Measurements from ENCODE around the gene PDZRN3. TPM values are rescaled to one million over a fixed set of nuclear protein-coding genes. Genes with fewer than 3 reads are reported as not detected.

PDZRN3 gene
- total and polyA plus RNA-seq, 2 of the 13 experiments (the other 11 are each of a cell fraction or from before 2014, with no cell fraction given): not detected

DNA sequence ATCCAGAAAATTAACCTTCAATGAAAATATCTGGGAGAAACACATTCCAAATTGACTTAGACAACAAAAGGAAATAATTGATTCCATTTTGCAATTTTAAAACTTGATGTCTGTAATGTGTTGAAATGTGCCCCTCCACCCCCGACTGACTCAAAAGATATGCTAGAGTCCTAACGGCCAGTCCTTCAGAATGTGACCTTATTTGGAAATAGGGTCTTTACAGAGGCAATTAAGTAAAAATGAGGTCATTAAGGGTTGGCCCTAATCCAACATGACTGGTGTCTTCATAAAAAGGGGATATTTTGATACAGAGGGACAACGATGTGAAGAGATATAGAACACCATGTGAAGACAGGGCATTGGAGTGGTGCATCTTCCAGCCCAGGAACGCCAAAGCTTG is 153.9 kb downstream of the PDZRN3 start:
- ChIA-PET CTCF (ENCODE audit: low intra/inter-chr PET ratio, low total read pairs) (no interaction called here), POLR2A (no interaction called here)
- Histone ChIP-seq H3K9ac (ENCODE audit: insufficient read depth, low read depth, low read length) (no peak overlapping the region), H3K4me1 (ENCODE audit: insufficient read depth, low read length) (no peaks in the 10 kb centered on the region), H3K4me2 (ENCODE audit: low read depth, low read length) (no peak overlapping the region), H3K27ac (ENCODE audit: extremely low read length, insufficient read depth, low read length) (no peak overlapping the region), H3K9me3 (ENCODE audit: low read length) (no peaks in the 10 kb centered on the region), H3K79me2 (ENCODE audit: insufficient read depth, low read length) (no peaks in the 10 kb centered on the region), H3K27me3 (ENCODE audit: control insufficient read depth in 1 of 2, insufficient read depth in 2 of 2, low read length in 2 of 2) (no peaks in the 10 kb centered on the region), H3K36me3 (replicated peaks in 1 of 2; ENCODE audit: control insufficient read depth in 1 of 2, insufficient read depth in 2 of 2, low read length in 2 of 2) (no peaks in the 10 kb centered on the region), H4K20me1 (ENCODE audit: insufficient read depth, low read length) (no peaks in the 10 kb centered on the region), H3K4me3 (replicated peaks in 1 of 3; ENCODE audit: insufficient read depth in 1 of 3, low read depth in 2 of 3, low read length in 3 of 3) (no peak overlapping the region), H2AFZ (ENCODE audit: low read length) (no peak overlapping the region)
- in situ Hi-C loops (cut with HindIII; ENCODE audit: extremely low pct_ligation_motif_present, low pct_unique_long_range_greater_than_20kb) (no loop called here), intact Hi-C loops (cut with micrococcal nuclease; ENCODE audit: unreplicated experiment) (no loop called here)
- ATAC-seq (no peak), FAIRE-seq (no peak), DNase-seq (ENCODE audit: low spot score) (no peak)
- TF ChIP-seq ZNF781 (CRISPR knock-in tag; IDR thresholded peaks at IDR 0.05; ENCODE audit: borderline replicate concordance, not compliant biosample characterization): no peak
- TF ChIP-seq, protein P1, sequence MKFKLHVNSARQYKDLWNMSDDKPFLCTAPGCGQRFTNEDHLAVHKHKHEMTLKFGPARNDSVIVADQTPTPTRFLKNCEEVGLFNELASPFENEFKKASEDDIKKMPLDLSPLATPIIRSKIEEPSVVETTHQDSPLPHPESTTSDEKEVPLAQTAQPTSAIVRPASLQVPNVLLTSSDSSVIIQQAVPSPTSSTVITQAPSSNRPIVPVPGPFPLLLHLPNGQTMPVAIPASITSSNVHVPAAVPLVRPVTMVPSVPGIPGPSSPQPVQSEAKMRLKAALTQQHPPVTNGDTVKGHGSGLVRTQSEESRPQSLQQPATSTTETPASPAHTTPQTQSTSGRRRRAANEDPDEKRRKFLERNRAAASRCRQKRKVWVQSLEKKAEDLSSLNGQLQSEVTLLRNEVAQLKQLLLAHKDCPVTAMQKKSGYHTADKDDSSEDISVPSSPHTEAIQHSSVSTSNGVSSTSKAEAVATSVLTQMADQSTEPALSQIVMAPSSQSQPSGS (CRISPR knock-in tag; IDR thresholded peaks at IDR 0.05): no peak
- no TSS peak for BruUV-seq (replicated peaks)
- WGBS (ENCODE audit: low lambda C conversion rate): 39% methylated on average over 4 of the region's 4 CpGs

- no peak overlapping the region for H3K27ac ChIP-seq (ENCODE audit: extremely low read length, insufficient read depth, low read length)
- in situ Hi-C loops (cut with HindIII; ENCODE audit: extremely low pct_ligation_motif_present, low pct_unique_long_range_greater_than_20kb) (no loop called here), intact Hi-C loops (cut with micrococcal nuclease; ENCODE audit: unreplicated experiment) (no loop called here)
- ATAC-seq (no peak), FAIRE-seq (no peak), DNase-seq (ENCODE audit: low spot score) (no peak)
- H3K27me3 ChIP-seq (ENCODE audit: control insufficient read depth in 1 of 2, insufficient read depth in 2 of 2, low read length in 2 of 2): no peaks in the 10 kb centered on the region
- no peaks in the 10 kb centered on the region for H3K4me1 ChIP-seq (ENCODE audit: insufficient read depth, low read length)
- CTCF ChIA-PET (ENCODE audit: low intra/inter-chr PET ratio, low total read pairs): no interaction called here
- POLR2A ChIA-PET: no interaction called here
- H3K4me3 ChIP-seq (replicated peaks in 1 of 3; ENCODE audit: insufficient read depth in 1 of 3, low read depth in 2 of 3, low read length in 3 of 3): no peak overlapping the region
- H3K79me2 ChIP-seq (ENCODE audit: insufficient read depth, low read length): no peaks in the 10 kb centered on the region
- H4K20me1 ChIP-seq (ENCODE audit: insufficient read depth, low read length): no peaks in the 10 kb centered on the region
- no peaks in the 10 kb centered on the region for H3K36me3 ChIP-seq (replicated peaks in 1 of 2; ENCODE audit: control insufficient read depth in 1 of 2, insufficient read depth in 2 of 2, low read length in 2 of 2)
- H2AFZ ChIP-seq (ENCODE audit: low read length): no peak overlapping the region
- no TSS peak for BruUV-seq (replicated peaks)
- H3K9me3 ChIP-seq (ENCODE audit: low read length): no peaks in the 10 kb centered on the region
- no peak overlapping the region for H3K9ac ChIP-seq (ENCODE audit: insufficient read depth, low read depth, low read length)
- no peak overlapping the region for H3K4me2 ChIP-seq (ENCODE audit: low read depth, low read length)
- WGBS (ENCODE audit: low lambda C conversion rate): 76% methylated on average over 9 of the region's 9 CpGs
- TF ChIP-seq, protein P2, sequence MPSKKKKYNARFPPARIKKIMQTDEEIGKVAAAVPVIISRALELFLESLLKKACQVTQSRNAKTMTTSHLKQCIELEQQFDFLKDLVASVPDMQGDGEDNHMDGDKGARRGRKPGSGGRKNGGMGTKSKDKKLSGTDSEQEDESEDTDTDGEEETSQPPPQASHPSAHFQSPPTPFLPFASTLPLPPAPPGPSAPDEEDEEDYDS (CRISPR knock-in tag; IDR thresholded peaks at IDR 0.05): no peak
- TF ChIP-seq, protein P3, sequence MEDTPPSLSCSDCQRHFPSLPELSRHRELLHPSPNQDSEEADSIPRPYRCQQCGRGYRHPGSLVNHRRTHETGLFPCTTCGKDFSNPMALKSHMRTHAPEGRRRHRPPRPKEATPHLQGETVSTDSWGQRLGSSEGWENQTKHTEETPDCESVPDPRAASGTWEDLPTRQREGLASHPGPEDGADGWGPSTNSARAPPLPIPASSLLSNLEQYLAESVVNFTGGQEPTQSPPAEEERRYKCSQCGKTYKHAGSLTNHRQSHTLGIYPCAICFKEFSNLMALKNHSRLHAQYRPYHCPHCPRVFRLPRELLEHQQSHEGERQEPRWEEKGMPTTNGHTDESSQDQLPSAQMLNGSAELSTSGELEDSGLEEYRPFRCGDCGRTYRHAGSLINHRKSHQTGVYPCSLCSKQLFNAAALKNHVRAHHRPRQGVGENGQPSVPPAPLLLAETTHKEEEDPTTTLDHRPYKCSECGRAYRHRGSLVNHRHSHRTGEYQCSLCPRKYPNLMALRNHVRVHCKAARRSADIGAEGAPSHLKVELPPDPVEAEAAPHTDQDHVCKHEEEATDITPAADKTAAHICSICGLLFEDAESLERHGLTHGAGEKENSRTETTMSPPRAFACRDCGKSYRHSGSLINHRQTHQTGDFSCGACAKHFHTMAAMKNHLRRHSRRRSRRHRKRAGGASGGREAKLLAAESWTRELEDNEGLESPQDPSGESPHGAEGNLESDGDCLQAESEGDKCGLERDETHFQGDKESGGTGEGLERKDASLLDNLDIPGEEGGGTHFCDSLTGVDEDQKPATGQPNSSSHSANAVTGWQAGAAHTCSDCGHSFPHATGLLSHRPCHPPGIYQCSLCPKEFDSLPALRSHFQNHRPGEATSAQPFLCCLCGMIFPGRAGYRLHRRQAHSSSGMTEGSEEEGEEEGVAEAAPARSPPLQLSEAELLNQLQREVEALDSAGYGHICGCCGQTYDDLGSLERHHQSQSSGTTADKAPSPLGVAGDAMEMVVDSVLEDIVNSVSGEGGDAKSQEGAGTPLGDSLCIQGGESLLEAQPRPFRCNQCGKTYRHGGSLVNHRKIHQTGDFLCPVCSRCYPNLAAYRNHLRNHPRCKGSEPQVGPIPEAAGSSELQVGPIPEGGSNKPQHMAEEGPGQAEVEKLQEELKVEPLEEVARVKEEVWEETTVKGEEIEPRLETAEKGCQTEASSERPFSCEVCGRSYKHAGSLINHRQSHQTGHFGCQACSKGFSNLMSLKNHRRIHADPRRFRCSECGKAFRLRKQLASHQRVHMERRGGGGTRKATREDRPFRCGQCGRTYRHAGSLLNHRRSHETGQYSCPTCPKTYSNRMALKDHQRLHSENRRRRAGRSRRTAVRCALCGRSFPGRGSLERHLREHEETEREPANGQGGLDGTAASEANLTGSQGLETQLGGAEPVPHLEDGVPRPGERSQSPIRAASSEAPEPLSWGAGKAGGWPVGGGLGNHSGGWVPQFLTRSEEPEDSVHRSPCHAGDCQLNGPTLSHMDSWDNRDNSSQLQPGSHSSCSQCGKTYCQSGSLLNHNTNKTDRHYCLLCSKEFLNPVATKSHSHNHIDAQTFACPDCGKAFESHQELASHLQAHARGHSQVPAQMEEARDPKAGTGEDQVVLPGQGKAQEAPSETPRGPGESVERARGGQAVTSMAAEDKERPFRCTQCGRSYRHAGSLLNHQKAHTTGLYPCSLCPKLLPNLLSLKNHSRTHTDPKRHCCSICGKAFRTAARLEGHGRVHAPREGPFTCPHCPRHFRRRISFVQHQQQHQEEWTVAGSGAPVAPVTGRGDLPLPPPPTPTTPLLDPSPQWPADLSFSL (CRISPR knock-in tag; IDR thresholded peaks at IDR 0.05): no peak
- TF ChIP-seq CBX5 (CRISPR knock-in tag; IDR thresholded peaks at IDR 0.05; ENCODE audit: borderline replicate concordance) (no peak), ZNF570 (CRISPR knock-in tag; IDR thresholded peaks at IDR 0.05; ENCODE audit: borderline replicate concordance) (no peak), ZNF567 (CRISPR knock-in tag; IDR thresholded peaks at IDR 0.05; ENCODE audit: borderline replicate concordance) (no peak), ZNF841 (CRISPR knock-in tag; IDR thresholded peaks at IDR 0.05; ENCODE audit: borderline replicate concordance) (no peak), SNAPC5 (CRISPR knock-in tag; IDR thresholded peaks at IDR 0.05; ENCODE audit: borderline replicate concordance) (no peak), HOXD1 (CRISPR knock-in tag; IDR thresholded peaks at IDR 0.05) (no peak), ZNF232 (CRISPR knock-in tag; IDR thresholded peaks at IDR 0.05; ENCODE audit: borderline replicate concordance) (no peak)
These were observed 155.4 kb downstream of the PDZRN3 start for GRCh38 chr3:73469331-73469730.

All from HepG2 (cell line).